K562 (cell line): ENCODE data around the gene SP100.
"Not testable (repeated sequence)": the region's sequence is repeated elsewhere in the genome, so short reads cannot be mapped to it uniquely, and the experiment has no call there.

Experiments
- ATF4 ChIP-seq: fragments of 450-650 bp; formaldehyde crosslinking; IDR thresholded peaks from 2 replicates; pipeline ENCODE4 v1.4.0; 2022; ENCODE audit warnings: mild to moderate bottlenecking, moderate library complexity
- CTCF ChIP-seq, 3 experiments: IDR thresholded peaks in 2 of 3; conservative IDR thresholded peaks in 1 of 3; 2 replicates each; pipeline ENCODE4 v1.5.1; 2011 to 2012; ENCODE audit warnings: low read length in 3 of 3, mild to moderate bottlenecking in 3 of 3, control low read depth in 2 of 3, improper control_type of control experiment in 1 of 3, inconsistent platforms in 1 of 3, low read depth in 1 of 3, mixed read lengths in 1 of 3, moderate library complexity in 1 of 3; ENCODE audit not compliant: insufficient read depth in 2 of 3
- FOXK1 ChIP-seq: sonication (generic); formaldehyde crosslinking; IDR thresholded peaks from 2 replicates; pipeline ENCODE4 v1.8.0; 2022; ENCODE audit warnings: missing genetic modification reagents, mild to moderate bottlenecking, borderline replicate concordance
- JUN ChIP-seq, 2 experiments: sonication (generic) in 1 of 2; formaldehyde crosslinking in 1 of 2; IDR thresholded peaks; 2 replicates each; pipeline versions ENCODE4 v1.6.1 to v1.8.0; 2012 to 2022; ENCODE audit warnings: borderline replicate concordance in 2 of 2, mild to moderate bottlenecking in 2 of 2, improper control_type of control experiment in 1 of 2, low read depth in 1 of 2, low read length in 1 of 2, missing genetic modification reagents in 1 of 2
- NFIC ChIP-seq: fragments of 450-650 bp; IDR thresholded peaks from 2 replicates; pipeline ENCODE4 v1.6.1; 2017; ENCODE audit warnings: mild to moderate bottlenecking, inconsistent platforms
- RUNX1 ChIP-seq: sonication (generic); IDR thresholded peaks from 2 replicates; pipeline ENCODE4 v1.6.1; 2016; ENCODE audit warnings: antibody characterized with exemption, low read depth
- SMC3 ChIP-seq: conservative IDR thresholded peaks from 2 replicates; pipeline ENCODE4 v1.6.1; 2011; ENCODE audit warnings: low read depth, low read length, improper control_type of control experiment; ENCODE audit not compliant: insufficient read depth
- STAT5B ChIP-seq: fragments of 250-450 bp; sonication (Bioruptor Pico); IDR thresholded peaks from 2 replicates; pipeline ENCODE4 v1.8.0; 2021; ENCODE audit warnings: mild to moderate bottlenecking, inconsistent platforms
- TBP ChIP-seq: optimal IDR thresholded peaks from 2 replicates; pipeline ENCODE3; 2011; ENCODE audit warnings: low read depth, low read length, improper control_type of control experiment
- TCF7L2 ChIP-seq: fragments of 150-350 bp; IDR thresholded peaks from 2 replicates; pipeline ENCODE4 v1.6.1; 2016; ENCODE audit warnings: low read depth, mild to moderate bottlenecking, low read length, moderate library complexity
- YY1 ChIP-seq, 3 experiments: IDR thresholded peaks; 2 replicates each; pipeline ENCODE4 v1.6.1; 2011; ENCODE audit warnings: low read length in 2 of 3, mild to moderate bottlenecking in 2 of 3, moderate library complexity in 2 of 3, borderline replicate concordance in 1 of 3, control low read depth in 1 of 3, low read depth in 1 of 3; ENCODE audit not compliant: insufficient read depth in 3 of 3, insufficient replicate concordance in 2 of 3, control insufficient read depth in 1 of 3, insufficient read length in 1 of 3; ENCODE audit errors: extremely low read depth in 1 of 3
- TF ChIP-seq, protein P1 (sequence below): sonication (generic); formaldehyde crosslinking; IDR thresholded peaks from 2 replicates; pipeline ENCODE4 v1.8.1; 2023; ENCODE audit warnings: mild to moderate bottlenecking, missing genetic modification reagents, moderate library complexity
- TF ChIP-seq, protein P2 (sequence below): fragments of 250-450 bp; sonication (Bioruptor Pico); IDR thresholded peaks from 2 replicates; pipeline ENCODE4 v1.8.0; 2021; ENCODE audit warnings: moderate library complexity, mild to moderate bottlenecking, inconsistent platforms

DNA sequence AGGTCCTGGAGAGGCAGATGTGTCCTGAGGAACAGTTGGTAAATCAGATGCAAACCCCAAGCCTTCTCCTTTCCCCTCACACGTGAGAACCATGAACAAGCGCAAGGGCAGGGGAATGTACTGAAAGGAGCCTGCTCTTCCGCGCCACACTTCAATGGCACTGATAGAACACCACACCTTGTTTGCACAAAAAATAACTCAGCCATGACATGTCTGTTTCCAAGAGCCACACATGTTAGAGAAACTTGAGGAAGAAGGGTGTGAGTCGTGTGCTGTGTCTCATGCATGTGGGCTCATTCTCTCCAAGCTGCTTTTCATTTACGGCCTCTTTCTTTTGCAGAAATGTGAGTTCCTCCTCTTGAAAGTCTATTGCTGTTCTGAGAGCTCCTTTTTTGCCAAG is 15.0 kb upstream of the SP100 start:
- not testable (repeated sequence) for TF ChIP-seq CTCF (IDR thresholded peaks at IDR 0.05 in 2 of 3, conservative IDR thresholded peaks at IDR 0.05 in 1 of 3; ENCODE audit: insufficient read depth in 2 of 3, low read depth in 1 of 3, low read length in 3 of 3); JUN (IDR thresholded peaks at IDR 0.05; ENCODE audit: borderline replicate concordance, low read depth, low read length); JUN (CRISPR knock-in tag; IDR thresholded peaks at IDR 0.05; ENCODE audit: borderline replicate concordance); SMC3; RUNX1; NFIC; TBP; STAT5B; ATF4 (CRISPR knock-in tag); YY1 (IDR thresholded peaks at IDR 0.05; ENCODE audit: borderline replicate concordance in 1 of 3, control insufficient read depth in 1 of 3, extremely low read depth in 1 of 3, insufficient read depth in 3 of 3, insufficient read length in 1 of 3, insufficient replicate concordance in 2 of 3, low read depth in 1 of 3, low read length in 2 of 3); TCF7L2; FOXK1 (CRISPR knock-in tag)
- TF ChIP-seq, protein P1, sequence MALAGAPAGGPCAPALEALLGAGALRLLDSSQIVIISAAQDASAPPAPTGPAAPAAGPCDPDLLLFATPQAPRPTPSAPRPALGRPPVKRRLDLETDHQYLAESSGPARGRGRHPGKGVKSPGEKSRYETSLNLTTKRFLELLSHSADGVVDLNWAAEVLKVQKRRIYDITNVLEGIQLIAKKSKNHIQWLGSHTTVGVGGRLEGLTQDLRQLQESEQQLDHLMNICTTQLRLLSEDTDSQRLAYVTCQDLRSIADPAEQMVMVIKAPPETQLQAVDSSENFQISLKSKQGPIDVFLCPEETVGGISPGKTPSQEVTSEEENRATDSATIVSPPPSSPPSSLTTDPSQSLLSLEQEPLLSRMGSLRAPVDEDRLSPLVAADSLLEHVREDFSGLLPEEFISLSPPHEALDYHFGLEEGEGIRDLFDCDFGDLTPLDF (CRISPR knock-in tag) = not testable (repeated sequence)
- TF ChIP-seq, protein P2, sequence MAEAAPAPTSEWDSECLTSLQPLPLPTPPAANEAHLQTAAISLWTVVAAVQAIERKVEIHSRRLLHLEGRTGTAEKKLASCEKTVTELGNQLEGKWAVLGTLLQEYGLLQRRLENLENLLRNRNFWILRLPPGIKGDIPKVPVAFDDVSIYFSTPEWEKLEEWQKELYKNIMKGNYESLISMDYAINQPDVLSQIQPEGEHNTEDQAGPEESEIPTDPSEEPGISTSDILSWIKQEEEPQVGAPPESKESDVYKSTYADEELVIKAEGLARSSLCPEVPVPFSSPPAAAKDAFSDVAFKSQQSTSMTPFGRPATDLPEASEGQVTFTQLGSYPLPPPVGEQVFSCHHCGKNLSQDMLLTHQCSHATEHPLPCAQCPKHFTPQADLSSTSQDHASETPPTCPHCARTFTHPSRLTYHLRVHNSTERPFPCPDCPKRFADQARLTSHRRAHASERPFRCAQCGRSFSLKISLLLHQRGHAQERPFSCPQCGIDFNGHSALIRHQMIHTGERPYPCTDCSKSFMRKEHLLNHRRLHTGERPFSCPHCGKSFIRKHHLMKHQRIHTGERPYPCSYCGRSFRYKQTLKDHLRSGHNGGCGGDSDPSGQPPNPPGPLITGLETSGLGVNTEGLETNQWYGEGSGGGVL = not testable (repeated sequence)
